Adrenal gland (tissue), 5 donors: Measurements from ENCODE around the gene PPFIA4.

Experiments
- CTCF ChIP-seq, 6 experiments: fragments of 450-650 bp in 4 of 6; fragments of 200-600 bp in 2 of 6; sonication (generic) in 1 of 6; IDR thresholded peaks; 1 replicate in 5 of 6; 2 replicates in 1 of 6; pipeline versions ENCODE4 v1.5.1 to v1.8.0; 2016 to 2021; ENCODE audit warnings: antibody characterized with exemption in 6 of 6, mild to moderate bottlenecking in 2 of 6, moderate library complexity in 1 of 6
- POLR2A ChIP-seq, 2 donors: fragments of 450-650 bp; IDR thresholded peaks; one replicate each; pipeline ENCODE4 v1.6.1; 2017; ENCODE audit warnings: antibody characterized with exemption in 2 of 2, mild to moderate bottlenecking in 2 of 2, moderate library complexity in 1 of 2
- donor health status: DM: no; HTN: no; CAD: no.

- TF ChIP-seq CTCF (IDR thresholded peaks at IDR 0.05) = no peak
- no peak for TF ChIP-seq POLR2A (IDR thresholded peaks at IDR 0.05)
Observed at GRCh38 chr1:203081465-203082230, 55.4 kb downstream of the PPFIA4 start.
